SK-N-SH (cell line): ENCODE data around the gene MRPL24. TPM values are rescaled to one million over a fixed set of nuclear protein-coding genes. Genes with fewer than 3 reads are reported as not detected.

Source experiments
- CTCF ChIA-PET: fragments of 300-600, 350-600 bp; formaldehyde crosslinking; extraction: SDS; loops from one replicate; lab custom pipeline; 2021; lab: Yijun Ruan, JAX
- POLR2A ChIA-PET: fragments of 350-600 bp; sonication (Branson Sonifier 250); formaldehyde crosslinking; extraction: SDS; loops from one replicate; lab custom pipeline; 2020; ENCODE audit warnings: antibody characterized with exemption, inconsistent platforms; lab: Yijun Ruan, JAX
- DNase-seq: peaks from one replicate; pipeline ENCODE4 v3.0.0; 2012
- H2AFZ ChIP-seq: fragments of 200-600 bp; sonication (generic); 2 replicates; pipeline ENCODE4 v1.8.1; 2016; ENCODE audit warnings: antibody characterized with exemption, mild to moderate bottlenecking, low read depth
- H3F3A ChIP-seq: fragments of 200-600 bp; sonication (generic); replicated peaks from 2 replicates; pipeline ENCODE3; 2016; ENCODE audit warnings: antibody characterized with exemption, mild to moderate bottlenecking; ENCODE audit not compliant: insufficient read depth
- H3K27ac ChIP-seq, 2 experiments: fragments of 200-500 bp in 1 of 2; fragments of 200-600 bp in 1 of 2; sonication (Bioruptor generic) in 1 of 2; sonication (generic), shearing (Covaris generic) in 1 of 2; 2 replicates each; pipeline versions ENCODE4 v1.5.1 to v1.6.1; 2014 to 2016; ENCODE audit warnings: low read depth in 2 of 2, inconsistent platforms in 1 of 2, low read length in 1 of 2, mild to moderate bottlenecking in 1 of 2, mixed read lengths in 1 of 2
- H3K27me3 ChIP-seq: fragments of 200-600 bp; sonication (generic), shearing (Covaris generic); 2 replicates; pipeline ENCODE4 v1.6.1; 2016; ENCODE audit warnings: mixed run types; ENCODE audit not compliant: insufficient read depth
- H3K36me3 ChIP-seq, 2 experiments: fragments of 200-500 bp in 1 of 2; fragments of 200-600 bp in 1 of 2; sonication (Bioruptor generic) in 1 of 2; sonication (generic) in 1 of 2; replicated peaks in 1 of 2; 2 replicates each; pipeline versions ENCODE3 to v1.5.1; 2014 to 2016; ENCODE audit warnings: low read length in 1 of 2, mild to moderate bottlenecking in 1 of 2; ENCODE audit not compliant: insufficient read depth in 2 of 2, control insufficient read depth in 1 of 2
- H3K4me1 ChIP-seq, 2 experiments: fragments of 200-500 bp in 1 of 2; fragments of 200-600 bp in 1 of 2; sonication (Bioruptor generic) in 1 of 2; sonication (generic), shearing (Covaris generic) in 1 of 2; 2 replicates each; pipeline versions ENCODE4 v1.5.1 to v1.6.1; 2014 to 2016; ENCODE audit warnings: low read depth in 1 of 2, low read length in 1 of 2, mixed run types in 1 of 2; ENCODE audit not compliant: insufficient read depth in 2 of 2, control insufficient read depth in 1 of 2
- H3K4me2 ChIP-seq: fragments of 200-600 bp; sonication (generic), shearing (Covaris generic); 2 replicates; pipeline ENCODE4 v1.6.1; 2017; ENCODE audit warnings: mixed run types
- H3K4me3 ChIP-seq, 2 experiments: fragments of 200-500 bp in 1 of 2; fragments of 200-600 bp in 1 of 2; sonication (Bioruptor generic) in 1 of 2; sonication (generic), shearing (Covaris generic) in 1 of 2; 2 replicates each; pipeline versions ENCODE4 v1.5.1 to v1.8.1; 2014 to 2016; ENCODE audit warnings: low read depth in 2 of 2, inconsistent platforms in 1 of 2, low read length in 1 of 2, mild to moderate bottlenecking in 1 of 2, mixed read lengths in 1 of 2, moderate library complexity in 1 of 2
- H3K79me2 ChIP-seq: fragments of 200-600 bp; sonication (generic); 2 replicates; pipeline ENCODE4 v1.8.1; 2017; ENCODE audit warnings: mild to moderate bottlenecking; ENCODE audit not compliant: insufficient read depth
- H3K9ac ChIP-seq: fragments of 200-600 bp; sonication (generic); 2 replicates; pipeline ENCODE4 v1.6.1; 2017; ENCODE audit warnings: mixed run types
- H3K9me2 ChIP-seq: fragments of 200-600 bp; sonication (generic); 2 replicates; pipeline ENCODE4 v1.6.1; 2017; ENCODE audit warnings: mixed run types
- H3K9me3 ChIP-seq: fragments of 200-600 bp; sonication (generic); 2 replicates; pipeline ENCODE4 v1.6.1; 2017; ENCODE audit warnings: mixed run types, mild to moderate bottlenecking, moderate library complexity
- H4K20me1 ChIP-seq: fragments of 200-600 bp; sonication (generic); 2 replicates; pipeline ENCODE4 v1.6.1; 2017; ENCODE audit warnings: mild to moderate bottlenecking, mixed run types; ENCODE audit not compliant: insufficient read depth
- EP300 ChIP-seq, 2 experiments: IDR thresholded peaks; 2 replicates each; pipeline versions ENCODE4 v1.4.0 to v1.6.1; 2012; ENCODE audit warnings: borderline replicate concordance in 1 of 2, low read depth in 1 of 2, low read length in 1 of 2
- FOSL2 ChIP-seq: IDR thresholded peaks from 2 replicates; pipeline ENCODE4 v1.4.0; 2012; ENCODE audit warnings: low read depth, mild to moderate bottlenecking, moderate library complexity, borderline replicate concordance
- FOXJ3 ChIP-seq: sonication (generic); formaldehyde crosslinking; IDR thresholded peaks from 2 replicates; pipeline ENCODE4 v1.5.1; 2020; ENCODE audit warnings: mild to moderate bottlenecking, missing genetic modification reagents
- GATA2 ChIP-seq: sonication (generic); formaldehyde crosslinking; IDR thresholded peaks from 2 replicates; pipeline ENCODE4 v1.5.0; 2020; ENCODE audit warnings: mild to moderate bottlenecking, missing genetic modification reagents
- MXI1 ChIP-seq: IDR thresholded peaks from 2 replicates; pipeline ENCODE4 v1.6.1; 2012; ENCODE audit warnings: mild to moderate bottlenecking, low read depth, low read length, improper control_type of control experiment
- NFIC ChIP-seq: IDR thresholded peaks from 2 replicates; pipeline ENCODE4 v1.4.0; 2012; ENCODE audit warnings: borderline replicate concordance
- PBX3 ChIP-seq: IDR thresholded peaks from 2 replicates; pipeline ENCODE4; 2012
- RAD21 ChIP-seq: IDR thresholded peaks from 2 replicates; pipeline ENCODE4 v1.6.1; 2012; ENCODE audit warnings: mild to moderate bottlenecking, low read length
- RCOR1 ChIP-seq: fragments of 150-350 bp; IDR thresholded peaks from 2 replicates; pipeline ENCODE4 v1.6.1; 2017; ENCODE audit warnings: antibody characterized with exemption, low read length
- RFX5 ChIP-seq: IDR thresholded peaks from 2 replicates; pipeline ENCODE4 v1.6.1; 2012; ENCODE audit warnings: mild to moderate bottlenecking, improper control_type of control experiment, low read length
- RXRA ChIP-seq: IDR thresholded peaks from 2 replicates; pipeline ENCODE4 v1.4.0; 2012; ENCODE audit warnings: low read depth, mild to moderate bottlenecking, borderline replicate concordance
- SIN3A ChIP-seq: IDR thresholded peaks from 2 replicates; pipeline ENCODE4 v1.6.1; 2012; ENCODE audit warnings: low read depth, mild to moderate bottlenecking, low read length, moderate library complexity, borderline replicate concordance
- SMC3 ChIP-seq: IDR thresholded peaks from 2 replicates; pipeline ENCODE4 v1.6.1; 2012; ENCODE audit warnings: low read depth, low read length, improper control_type of control experiment
- TAF1 ChIP-seq: IDR thresholded peaks from 2 replicates; pipeline ENCODE4 v1.6.1; 2012; ENCODE audit warnings: low read depth, mild to moderate bottlenecking, low read length, moderate library complexity, borderline replicate concordance
- TCF12 ChIP-seq: IDR thresholded peaks from 2 replicates; pipeline ENCODE4 v1.4.0; 2012
- YY1 ChIP-seq: IDR thresholded peaks from 2 replicates; pipeline ENCODE4 v1.4.0; 2012; ENCODE audit warnings: low read depth, mild to moderate bottlenecking
- WGBS: methylation state at CpG from one replicate; pipeline ENCODE4 v1.1.6; 2017; ENCODE audit warnings: low lambda C conversion rate; 5-methylcytosine and 5-hydroxymethylcytosine counted together
- polyA plus RNA-seq, 3 experiments: library from polyadenylated mRNA; depleted of rRNA; stranded (reverse); fragments of >200 nt; gene quantifications; 2 replicates each; pipeline ENCODE4 v1.2.3, GENCODE V29; 2012
- TF ChIP-seq, protein P1 (sequence below): fragments of 150-350 bp; IDR thresholded peaks from 2 replicates; pipeline ENCODE4 v1.6.1; 2016; ENCODE audit warnings: mild to moderate bottlenecking, low read depth, low read length
- TF ChIP-seq, protein P2 (sequence below): IDR thresholded peaks from 2 replicates; pipeline ENCODE4 v1.4.0; 2012; ENCODE audit warnings: low read depth, borderline replicate concordance

Gene MRPL24
- polyA plus RNA-seq, 1 of the 3 experiments (the other 2 are of a cell fraction): 149 TPM

- H3F3A ChIP-seq: no peaks in the 10 kb centered on the region
- POLR2A ChIA-PET: interaction anchor here (1.0 to 3.9 kb wide), 5 partner anchors 16 to 79 kb away, joined by 3 to 27 read pairs (median 6); partner anchors contain the start of genes HDGF and MRPL24
- peaks cover 18 to 19% of the 10 kb centered on the region in 2 experiments for H3K36me3 ChIP-seq
- TF ChIP-seq MXI1: peak; percentile 87
- no peak for TF ChIP-seq GATA2 (CRISPR knock-in tag)
- TF ChIP-seq SIN3A: peak; percentile 57; the same call in 1 of the 2 replicates
- TF ChIP-seq TCF12: no peak
- peaks cover 21% of the 10 kb centered on the region for H4K20me1 ChIP-seq
- peak; percentile 63 for DNase-seq
- peak overlapping the region; percentile 95 for H3K9ac ChIP-seq
- H3K9me3 ChIP-seq: no peaks in the 10 kb centered on the region
- H3K4me1 ChIP-seq: peaks cover 28 to 30% of the 10 kb centered on the region in 2 experiments; a peak in 3 of 4 replicates
- peaks cover 69% of the 10 kb centered on the region for H3K79me2 ChIP-seq
- no peaks in the 10 kb centered on the region for H3K27me3 ChIP-seq
- peak overlapping the region; percentile 89 for H3K4me2 ChIP-seq
- H3K9me2 ChIP-seq: no peaks in the 10 kb centered on the region
- H3K27ac ChIP-seq: peak overlapping the region; percentile 77 to 90
- no peak overlapping the region for H2AFZ ChIP-seq
- CTCF ChIA-PET: interaction anchor here (1.0 to 9.5 kb wide), 13 partner anchors 21 to 383 kb away, joined by 3 to 64 read pairs (median 4); partner anchors contain the start of genes INSRR, ISG20L2, METTL25B and NTRK1
- WGBS: 3% methylated on average over 14 of the region's 31 CpGs
- peak overlapping the region; percentile 72 to 86 for H3K4me3 ChIP-seq
Measured at GRCh38 chr1:156767879-156768604, 27.2 kb upstream of the MRPL24 start.

GRCh38 chr1:156767101-156767878 is 26.4 kb upstream of the MRPL24 start, which contains the start of gene PRCC:
Gene PRCC (plus strand): TSS chr1:156767535. CDS start chr1:156767772, 237 bp downstream.
- Histone ChIP-seq H2AFZ (peak within 1 kb of the TSS; percentile 85), H3K27ac (peak within 1 kb of the TSS; percentile 77 to 90), H3K4me1 (peaks cover 23 to 26% of the 10 kb centered on the region in 2 experiments; a peak in 3 of 4 replicates), H3K9me3 (no peaks in the 10 kb centered on the region), H4K20me1 (peaks cover 13% of the 10 kb centered on the region; the same call in 1 of the 2 replicates), H3K36me3 (peaks cover 18 to 19% of the 10 kb centered on the region in 2 experiments), H3K4me2 (peak within 1 kb of the TSS; percentile 89), H3K79me2 (peaks cover 61% of the 10 kb centered on the region), H3K4me3 (peak within 1 kb of the TSS; percentile 72 to 86), H3F3A (no peaks in the 10 kb centered on the region), H3K9me2 (no peaks in the 10 kb centered on the region), H3K9ac (peak within 1 kb of the TSS; percentile 95), H3K27me3 (no peaks in the 10 kb centered on the region)
- DNase-seq: peak; percentile 87
- WGBS: under 1% methylated on average over 31 of the region's 50 CpGs
- ChIA-PET CTCF (interaction anchor here (0.7 to 9.5 kb wide), 16 partner anchors 15 to 409 kb away, joined by 3 to 64 read pairs (median 4); partner anchors contain the start of genes HDGF, INSRR, METTL25B and MRPL24), POLR2A (interaction anchor here (0.7 to 3.9 kb wide), 10 partner anchors 10 to 93 kb away, joined by 3 to 27 read pairs (median 4); partner anchors contain the start of genes HDGF, ISG20L2, METTL25B and MRPL24)
- TF ChIP-seq EP300 (IDR thresholded peaks at IDR 0.05; ENCODE audit: borderline replicate concordance in 1 of 2, low read depth in 1 of 2, low read length in 1 of 2) (peak; percentile 10 to 20; a peak in 2 of 4 replicates), FOXJ3 (CRISPR knock-in tag) (no peak), RAD21 (peak; percentile 29; the same call in 1 of the 2 replicates), NFIC (peak; percentile 24; the same call in 1 of the 2 replicates), RXRA (no peak), TAF1 (peak; percentile 74), FOSL2 (no peak), TCF12 (peak; percentile 40; the same call in 1 of the 2 replicates), YY1 (peak; percentile 95), GATA2 (CRISPR knock-in tag) (peak; percentile 68), RCOR1 (no peak), PBX3 (peak; percentile 64), SMC3 (0 out of 2 replicates have a peak, but pooled peaks have one; percentile 1), RFX5 (peak; percentile 79; the same call in 1 of the 2 replicates)
- TF ChIP-seq, protein P1, sequence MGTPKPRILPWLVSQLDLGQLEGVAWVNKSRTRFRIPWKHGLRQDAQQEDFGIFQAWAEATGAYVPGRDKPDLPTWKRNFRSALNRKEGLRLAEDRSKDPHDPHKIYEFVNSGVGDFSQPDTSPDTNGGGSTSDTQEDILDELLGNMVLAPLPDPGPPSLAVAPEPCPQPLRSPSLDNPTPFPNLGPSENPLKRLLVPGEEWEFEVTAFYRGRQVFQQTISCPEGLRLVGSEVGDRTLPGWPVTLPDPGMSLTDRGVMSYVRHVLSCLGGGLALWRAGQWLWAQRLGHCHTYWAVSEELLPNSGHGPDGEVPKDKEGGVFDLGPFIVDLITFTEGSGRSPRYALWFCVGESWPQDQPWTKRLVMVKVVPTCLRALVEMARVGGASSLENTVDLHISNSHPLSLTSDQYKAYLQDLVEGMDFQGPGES: no peak
- TF ChIP-seq, protein P2, sequence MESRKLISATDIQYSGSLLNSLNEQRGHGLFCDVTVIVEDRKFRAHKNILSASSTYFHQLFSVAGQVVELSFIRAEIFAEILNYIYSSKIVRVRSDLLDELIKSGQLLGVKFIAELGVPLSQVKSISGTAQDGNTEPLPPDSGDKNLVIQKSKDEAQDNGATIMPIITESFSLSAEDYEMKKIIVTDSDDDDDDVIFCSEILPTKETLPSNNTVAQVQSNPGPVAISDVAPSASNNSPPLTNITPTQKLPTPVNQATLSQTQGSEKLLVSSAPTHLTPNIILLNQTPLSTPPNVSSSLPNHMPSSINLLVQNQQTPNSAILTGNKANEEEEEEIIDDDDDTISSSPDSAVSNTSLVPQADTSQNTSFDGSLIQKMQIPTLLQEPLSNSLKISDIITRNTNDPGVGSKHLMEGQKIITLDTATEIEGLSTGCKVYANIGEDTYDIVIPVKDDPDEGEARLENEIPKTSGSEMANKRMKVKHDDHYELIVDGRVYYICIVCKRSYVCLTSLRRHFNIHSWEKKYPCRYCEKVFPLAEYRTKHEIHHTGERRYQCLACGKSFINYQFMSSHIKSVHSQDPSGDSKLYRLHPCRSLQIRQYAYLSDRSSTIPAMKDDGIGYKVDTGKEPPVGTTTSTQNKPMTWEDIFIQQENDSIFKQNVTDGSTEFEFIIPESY: 0 out of 2 replicates have a peak, but pooled peaks have one; percentile 46
